GM19328 (cell line): ENCODE data around the gene PDK4.

Source experiments
- ATAC-seq: cut with Tn5 transposase; IDR thresholded peaks from one replicate; pipeline ENCODE4 v1.9.1; 2021; ENCODE audit warnings: mild to moderate bottlenecking, moderate library complexity; ENCODE audit not compliant: unreplicated experiment

PDK4 gene

DNA sequence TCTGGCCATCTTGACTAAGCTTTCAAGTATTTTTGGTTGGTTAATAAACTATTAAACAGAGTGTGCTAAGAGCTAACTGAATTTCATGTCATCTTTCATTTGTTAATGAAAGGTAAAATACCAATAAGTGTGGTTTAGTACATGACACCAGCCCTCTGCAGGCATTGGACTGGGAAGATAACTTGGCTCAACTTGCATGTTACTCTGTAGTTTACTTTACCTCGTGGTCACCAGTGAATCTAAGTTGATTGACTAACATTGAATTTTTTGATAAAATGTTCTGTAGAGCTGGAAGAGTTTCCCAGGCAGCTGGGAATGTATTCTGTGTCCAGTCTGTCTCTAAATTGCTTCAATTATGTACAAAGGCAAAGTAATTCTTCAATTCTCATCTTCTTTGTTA is 60.7 kb downstream of the PDK4 start:
- no peak for ATAC-seq

GRCh38 chr7:95534796-95535195 is 61.5 kb downstream of the PDK4 start:
- ATAC-seq, result no peak
